Panc1 (cell line): ENCODE measurements around the gene OR2AE1. TPM values are rescaled to one million over a fixed set of nuclear protein-coding genes. Genes with fewer than 3 reads are reported as not detected.

Experiments used
- ATAC-seq: fragments of 200-7000 bp; cut with Tn5 transposase; 2 replicates; pipeline ENCODE4 v1.9.1; 2020; ENCODE audit warnings: mild to moderate bottlenecking, moderate library complexity
- BruUV-seq: library from RNA; stranded (reverse); fragments of 400-500 nt; replicated peaks from 2 replicates; lab custom pipeline; 2021; lab: Mats Ljungman, UMichigan
- CTCF ChIA-PET: fragments of 300-600 bp; sonication (Branson Sonifier 250); formaldehyde crosslinking; loops from one replicate; lab custom pipeline; 2022; ENCODE audit warnings: antibody characterized with exemption; lab: Charles Lee
- POLR2A ChIA-PET: fragments of 300-600 bp; sonication (Branson Sonifier 250); formaldehyde crosslinking; loops from one replicate; lab custom pipeline; 2022; ENCODE audit warnings: antibody characterized with exemption; lab: Charles Lee
- DNase-seq: peaks from one replicate; pipeline ENCODE4 v3.0.0-alpha.2; 2010; ENCODE audit warnings: low read depth, low spot score
- H3K27ac ChIP-seq: 2 replicates; pipeline ENCODE4 v1.5.1; 2011; ENCODE audit warnings: mild to moderate bottlenecking, low read length, inconsistent platforms
- H3K27me3 ChIP-seq: fragments of 200-500 bp; sonication (Bioruptor generic); 2 replicates; pipeline ENCODE4 v1.6.0; 2014; ENCODE audit warnings: low read length, inconsistent platforms; ENCODE audit not compliant: control insufficient read depth, insufficient read depth
- H3K36me3 ChIP-seq: fragments of 200-500 bp; sonication (Bioruptor generic); 2 replicates; pipeline ENCODE4 v1.5.1; 2014; ENCODE audit warnings: inconsistent platforms, mild to moderate bottlenecking, low read length, moderate library complexity; ENCODE audit not compliant: control insufficient read depth, insufficient read depth
- H3K4me1 ChIP-seq: 2 replicates; pipeline ENCODE4 v1.5.1; 2011; ENCODE audit warnings: inconsistent platforms, mild to moderate bottlenecking, low read length, moderate library complexity; ENCODE audit not compliant: control insufficient read depth, insufficient read depth
- H3K4me3 ChIP-seq, 2 experiments: 2 replicates each; pipeline ENCODE4 v1.5.1; 2011 to 2012; ENCODE audit warnings: low read depth in 2 of 2, low read length in 2 of 2, mild to moderate bottlenecking in 2 of 2, inconsistent platforms in 1 of 2, moderate library complexity in 1 of 2
- H3K9me3 ChIP-seq: fragments of 200-500 bp; sonication (Bioruptor generic); 2 replicates; pipeline ENCODE4 v1.5.1; 2014; ENCODE audit warnings: low read depth, mild to moderate bottlenecking, inconsistent platforms, low read length, moderate library complexity; ENCODE audit not compliant: control insufficient read depth, insufficient read depth
- CTCF ChIP-seq: fragments of 450-650 bp; IDR thresholded peaks from 2 replicates; pipeline ENCODE4 v1.5.1; 2017; ENCODE audit warnings: mild to moderate bottlenecking
- POLR2AphosphoS5 ChIP-seq: IDR thresholded peaks from 2 replicates; pipeline ENCODE4 v1.6.1; 2012; ENCODE audit warnings: mild to moderate bottlenecking, low read depth, low read length, moderate library complexity
- SIN3A ChIP-seq: IDR thresholded peaks from 2 replicates; pipeline ENCODE4 v1.6.1; 2012; ENCODE audit warnings: low read depth, mild to moderate bottlenecking, low read length, moderate library complexity, borderline replicate concordance; ENCODE audit not compliant: insufficient read depth
- TCF7L2 ChIP-seq: IDR thresholded peaks from 2 replicates; pipeline ENCODE4 v1.6.1; 2011; ENCODE audit warnings: mild to moderate bottlenecking, low read depth, low read length, inconsistent platforms
- in situ Hi-C: cut with HindIII; loops from 2 replicates; pipeline ENCODE4 v1.10.0; 2016; ENCODE audit warnings: low sequenced_read_pairs, low pct_unique_long_range_greater_than_20kb
- intact Hi-C: fragments of 100-400 bp; cut with micrococcal nuclease; formaldehyde crosslinking; loops from one replicate; pipeline ENCODE4 v1.10.0; 2022; ENCODE audit not compliant: unreplicated experiment
- total RNA-seq: library from RNA; stranded (reverse); gene quantifications from one replicate; pipeline ENCODE4 v1.2.1, GENCODE V29; 2021; ENCODE audit not compliant: unreplicated experiment
- TF ChIP-seq, protein P1 (sequence below), 2 experiments: IDR thresholded peaks; 2 replicates each; pipeline ENCODE4 v1.6.1; 2011 to 2012; ENCODE audit warnings: low read depth in 2 of 2, control low read depth in 1 of 2, low read length in 1 of 2, mild to moderate bottlenecking in 1 of 2, moderate library complexity in 1 of 2; ENCODE audit not compliant: insufficient read depth in 1 of 2

OR2AE1 gene
- total RNA-seq, 1 experiment from 2014 or later = not detected

DNA sequence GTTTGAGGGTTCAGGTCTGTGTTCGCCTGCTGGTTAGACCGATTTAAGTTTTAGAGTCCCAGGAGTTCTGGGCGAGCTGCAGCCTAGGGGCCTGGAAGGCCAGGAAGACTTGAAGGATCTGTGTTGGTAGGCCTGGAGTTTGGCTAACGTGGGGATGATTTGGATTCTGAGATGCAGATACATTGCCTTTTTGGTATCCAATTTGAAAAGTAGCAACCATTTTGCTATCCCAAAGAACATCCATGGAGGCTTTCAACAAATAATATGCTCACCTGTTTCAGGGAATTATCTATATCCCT is 42.9 kb upstream of the OR2AE1 start:
- ATAC-seq = peak; percentile 52
- peak overlapping the region; percentile 85 to 95 for H3K4me3 ChIP-seq
- ChIA-PET POLR2A (interaction anchor here (0.5 kb wide), 1 partner anchor 17 kb away, joined by 7 read pairs; no protein-coding TSS in a partner anchor), CTCF (interaction anchor here (0.5 to 1.2 kb wide), 3 partner anchors 36 to 74 kb away, joined by 3 to 4 read pairs (median 3); no protein-coding TSS in a partner anchor)
- BruUV-seq = TSS peak; percentile 92
- intact Hi-C loops = loop anchor here (10.0 kb wide), 1 partner anchor 135 kb away; no protein-coding TSS in a partner anchor
- H3K27me3 ChIP-seq = peaks cover 2% of the 10 kb centered on the region; the same call in 1 of the 2 replicates
- DNase-seq = peak; percentile 20
- no peak for TF ChIP-seq CTCF
- TF ChIP-seq, protein P1, sequence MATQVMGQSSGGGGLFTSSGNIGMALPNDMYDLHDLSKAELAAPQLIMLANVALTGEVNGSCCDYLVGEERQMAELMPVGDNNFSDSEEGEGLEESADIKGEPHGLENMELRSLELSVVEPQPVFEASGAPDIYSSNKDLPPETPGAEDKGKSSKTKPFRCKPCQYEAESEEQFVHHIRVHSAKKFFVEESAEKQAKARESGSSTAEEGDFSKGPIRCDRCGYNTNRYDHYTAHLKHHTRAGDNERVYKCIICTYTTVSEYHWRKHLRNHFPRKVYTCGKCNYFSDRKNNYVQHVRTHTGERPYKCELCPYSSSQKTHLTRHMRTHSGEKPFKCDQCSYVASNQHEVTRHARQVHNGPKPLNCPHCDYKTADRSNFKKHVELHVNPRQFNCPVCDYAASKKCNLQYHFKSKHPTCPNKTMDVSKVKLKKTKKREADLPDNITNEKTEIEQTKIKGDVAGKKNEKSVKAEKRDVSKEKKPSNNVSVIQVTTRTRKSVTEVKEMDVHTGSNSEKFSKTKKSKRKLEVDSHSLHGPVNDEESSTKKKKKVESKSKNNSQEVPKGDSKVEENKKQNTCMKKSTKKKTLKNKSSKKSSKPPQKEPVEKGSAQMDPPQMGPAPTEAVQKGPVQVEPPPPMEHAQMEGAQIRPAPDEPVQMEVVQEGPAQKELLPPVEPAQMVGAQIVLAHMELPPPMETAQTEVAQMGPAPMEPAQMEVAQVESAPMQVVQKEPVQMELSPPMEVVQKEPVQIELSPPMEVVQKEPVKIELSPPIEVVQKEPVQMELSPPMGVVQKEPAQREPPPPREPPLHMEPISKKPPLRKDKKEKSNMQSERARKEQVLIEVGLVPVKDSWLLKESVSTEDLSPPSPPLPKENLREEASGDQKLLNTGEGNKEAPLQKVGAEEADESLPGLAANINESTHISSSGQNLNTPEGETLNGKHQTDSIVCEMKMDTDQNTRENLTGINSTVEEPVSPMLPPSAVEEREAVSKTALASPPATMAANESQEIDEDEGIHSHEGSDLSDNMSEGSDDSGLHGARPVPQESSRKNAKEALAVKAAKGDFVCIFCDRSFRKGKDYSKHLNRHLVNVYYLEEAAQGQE (IDR thresholded peaks at IDR 0.05; ENCODE audit: insufficient read depth in 1 of 2, low read depth in 2 of 2, low read length in 1 of 2) = no peak
- no peak for TF ChIP-seq TCF7L2
- TF ChIP-seq POLR2AphosphoS5 = no peak
- TF ChIP-seq SIN3A = no peak
- H3K36me3 ChIP-seq = no peaks in the 10 kb centered on the region; the same call in 1 of the 2 replicates
- H3K27ac ChIP-seq = peak overlapping the region; percentile 98
- H3K9me3 ChIP-seq = no peaks in the 10 kb centered on the region
- in situ Hi-C loops = no loop called here
- H3K4me1 ChIP-seq = peaks cover 11% of the 10 kb centered on the region

- Histone ChIP-seq H3K4me1 (peaks cover 11% of the 10 kb centered on the region), H3K36me3 (no peaks in the 10 kb centered on the region; the same call in 1 of the 2 replicates), H3K9me3 (no peaks in the 10 kb centered on the region), H3K27ac (peak within 1 kb of the TSS; percentile 98), H3K4me3 (peak within 1 kb of the TSS; percentile 85 to 95), H3K27me3 (no peaks in the 10 kb centered on the region)
- TF ChIP-seq TCF7L2 (no peak), POLR2AphosphoS5 (peak; percentile 82), SIN3A (peak; percentile 72; the same call in 1 of the 2 replicates), CTCF (peak; percentile 43)
- TF ChIP-seq, protein P1 (IDR thresholded peaks at IDR 0.05; ENCODE audit: insufficient read depth in 1 of 2, low read depth in 2 of 2, low read length in 1 of 2) = 0 out of 4 replicates have a peak, but pooled peaks of 1 of the 2 experiments have one; percentile 5
- DNase-seq = peak; percentile 82
- peak; percentile 100 for ATAC-seq
- in situ Hi-C loops = no loop called here
- intact Hi-C loops = loop anchor here (10.0 kb wide), 1 partner anchor 136 kb away; no protein-coding TSS in a partner anchor
- ChIA-PET CTCF (interaction anchor here (0.5 to 1.2 kb wide), 4 partner anchors 37 to 75 kb away, joined by 3 to 4 read pairs (median 3); no protein-coding TSS in a partner anchor), POLR2A (interaction anchor here (0.5 kb wide), 2 partner anchors 18 to 102 kb away, joined by 7 to 8 read pairs; no protein-coding TSS in a partner anchor)
- BruUV-seq = no TSS peak
Measured at GRCh38 chr7:99918959-99919813, 42.4 kb upstream of the OR2AE1 start, which contains the start of gene TRIM4. Gene TRIM4 (minus strand): TSS chr7:99919530. CDS start chr7:99919401, 129 bp downstream.
